ENCODE measurements around the gene ANKLE2.
"Not testable (repeated sequence)": the region's sequence is repeated elsewhere in the genome, so short reads cannot be mapped to it uniquely, and the experiment has no call there.

DNA sequence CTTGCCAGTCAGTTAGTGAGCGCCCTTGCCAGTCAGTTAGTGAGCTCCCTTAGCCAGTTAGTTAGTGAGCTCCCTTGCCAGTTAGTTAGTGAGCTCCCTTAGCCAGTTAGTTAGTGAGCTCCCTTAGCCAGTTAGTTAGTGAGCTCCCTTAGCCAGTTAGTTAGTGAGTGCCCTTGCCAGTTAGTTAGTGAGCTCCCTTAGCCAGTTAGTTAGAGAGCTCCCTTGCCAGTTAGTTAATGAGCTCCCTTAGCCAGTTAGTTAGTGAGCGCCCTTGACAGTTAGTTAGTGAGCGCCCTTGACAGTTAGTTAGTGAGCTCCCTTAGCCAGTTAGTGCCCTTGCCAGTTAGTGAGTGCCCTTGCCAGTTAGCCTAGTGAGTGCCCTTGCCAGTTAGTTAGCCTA lies 66.7 kb downstream of the ANKLE2 start:
- TF ChIP-seq, protein P1, sequence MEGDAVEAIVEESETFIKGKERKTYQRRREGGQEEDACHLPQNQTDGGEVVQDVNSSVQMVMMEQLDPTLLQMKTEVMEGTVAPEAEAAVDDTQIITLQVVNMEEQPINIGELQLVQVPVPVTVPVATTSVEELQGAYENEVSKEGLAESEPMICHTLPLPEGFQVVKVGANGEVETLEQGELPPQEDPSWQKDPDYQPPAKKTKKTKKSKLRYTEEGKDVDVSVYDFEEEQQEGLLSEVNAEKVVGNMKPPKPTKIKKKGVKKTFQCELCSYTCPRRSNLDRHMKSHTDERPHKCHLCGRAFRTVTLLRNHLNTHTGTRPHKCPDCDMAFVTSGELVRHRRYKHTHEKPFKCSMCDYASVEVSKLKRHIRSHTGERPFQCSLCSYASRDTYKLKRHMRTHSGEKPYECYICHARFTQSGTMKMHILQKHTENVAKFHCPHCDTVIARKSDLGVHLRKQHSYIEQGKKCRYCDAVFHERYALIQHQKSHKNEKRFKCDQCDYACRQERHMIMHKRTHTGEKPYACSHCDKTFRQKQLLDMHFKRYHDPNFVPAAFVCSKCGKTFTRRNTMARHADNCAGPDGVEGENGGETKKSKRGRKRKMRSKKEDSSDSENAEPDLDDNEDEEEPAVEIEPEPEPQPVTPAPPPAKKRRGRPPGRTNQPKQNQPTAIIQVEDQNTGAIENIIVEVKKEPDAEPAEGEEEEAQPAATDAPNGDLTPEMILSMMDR (conservative IDR thresholded peaks at IDR 0.05; ENCODE audit: low read depth, low read length) = not testable (repeated sequence)
- TF ChIP-seq EZH2 (IDR thresholded peaks at IDR 0.05; ENCODE audit: low read length, unreplicated experiment) = not testable (repeated sequence)

All from PC-3 (cell line).